GM12873 (cell line): ENCODE measurements around the gene ZNF280A.

Experiments
- CTCF ChIP-seq: IDR thresholded peaks from 2 replicates; pipeline ENCODE4 v1.5.1; 2012; ENCODE audit warnings: low read depth, mild to moderate bottlenecking, moderate library complexity, low read length, control low read depth; ENCODE audit not compliant: insufficient read depth; ENCODE audit errors: missing control alignments

The ZNF280A gene

GRCh38 chr22:22465094-22465602 lies 54.9 kb downstream of the ZNF280A start:
- TF ChIP-seq CTCF = no peak

GRCh38 chr22:22464541-22465054 lies 55.5 kb downstream of the ZNF280A start:
- no peak for TF ChIP-seq CTCF

GRCh38 chr22:22463855-22464540 lies 56.1 kb downstream of the ZNF280A start:
- TF ChIP-seq CTCF = peak; percentile 50
